Gastroesophageal sphincter (tissue), 4 donors: ENCODE results near the gene C19orf12. TPM values are rescaled to one million over a fixed set of nuclear protein-coding genes. Genes with fewer than 3 reads are reported as not detected.

Experiments used
- ATAC-seq: fragments of 150-250 bp; one replicate; pipeline ENCODE4 v1.9.1; 2016; ENCODE audit warnings: mild to moderate bottlenecking, moderate library complexity
- H3K27ac ChIP-seq, 4 donors: fragments of 200-600 bp; sonication (generic) in 3 of 4; 1 replicate in 3 of 4; 2 replicates in 1 of 4; pipeline ENCODE4 v1.5.1; 2016 to 2019
- H3K27me3 ChIP-seq: fragments of 200-600 bp; sonication (generic); one replicate; pipeline ENCODE4 v1.5.1; 2019
- H3K36me3 ChIP-seq, 2 donors: fragments of 200-600 bp; sonication (generic); one replicate each; pipeline ENCODE4 v1.5.1; 2019; ENCODE audit warnings: control low read depth in 1 of 2
- H3K4me1 ChIP-seq, 3 donors: fragments of 200-600 bp; sonication (generic); 1 replicate in 2 of 3; 2 replicates in 1 of 3; pipeline ENCODE4 v1.5.1; 2016 to 2019; ENCODE audit warnings: control low read depth in 2 of 3
- H3K4me3 ChIP-seq, 2 donors: fragments of 200-600 bp; sonication (generic); one replicate each; pipeline ENCODE4 v1.5.1; 2019; ENCODE audit warnings: mild to moderate bottlenecking in 1 of 2, moderate library complexity in 1 of 2
- H3K9me3 ChIP-seq, 3 donors: fragments of 200-600 bp; sonication (generic); one replicate each; pipeline ENCODE4 v1.5.1; 2017 to 2019; ENCODE audit warnings: control low read depth in 2 of 3
- CTCF ChIP-seq, 4 experiments: fragments of 200-600 bp in 2 of 4; fragments of 450-650 bp in 2 of 4; sonication (generic) in 1 of 4; IDR thresholded peaks; one replicate each; pipeline ENCODE4 v1.5.1; 2017 to 2019; ENCODE audit warnings: antibody characterized with exemption in 4 of 4, mild to moderate bottlenecking in 2 of 4, moderate library complexity in 2 of 4
- EP300 ChIP-seq: sonication (generic); formaldehyde crosslinking; IDR thresholded peaks from one replicate; pipeline ENCODE4 v1.6.1; 2017; ENCODE audit warnings: antibody characterized with exemption, mild to moderate bottlenecking
- POLR2A ChIP-seq, 2 donors: fragments of 450-650 bp; IDR thresholded peaks; one replicate each; pipeline ENCODE4 v1.6.1; 2017; ENCODE audit warnings: antibody characterized with exemption in 2 of 2, mild to moderate bottlenecking in 2 of 2, moderate library complexity in 1 of 2
- POLR2AphosphoS5 ChIP-seq: sonication (generic); formaldehyde crosslinking; IDR thresholded peaks from one replicate; pipeline ENCODE4 v1.6.1; 2017; ENCODE audit warnings: antibody characterized with exemption
- WGBS, 2 donors: methylation state at CpG; one replicate each; pipeline ENCODE4 v1.1.5; 2018; ENCODE audit warnings: low coverage in 1 of 2; 5-methylcytosine and 5-hydroxymethylcytosine counted together
- total RNA-seq, 4 donors: library from RNA; depleted of rRNA; stranded (reverse); fragments of >200 nt; gene quantifications; one replicate each; pipeline ENCODE4 v1.1.0, GENCODE V29; 2016

Gene C19orf12
- total RNA-seq, 4 donors from 2014 or later, result 37.6 to 62.1 (median 49.7) TPM

- no peak overlapping the region for H3K4me3 ChIP-seq
- peaks cover 0 to 8% (median 0%) of the 10 kb centered on the region in 3 donors for H3K4me1 ChIP-seq
- H3K36me3 ChIP-seq, result peaks cover 0 to 58% of the 10 kb centered on the region in 2 donors
- no CpG with 5 or more reads among the region's 30 CpGs for WGBS, 2 donors
- H3K27me3 ChIP-seq, result no peaks in the 10 kb centered on the region
- ATAC-seq, result no peak
- TF ChIP-seq EP300 (no peak), CTCF (IDR thresholded peaks at IDR 0.05) (no peak), POLR2AphosphoS5 (no peak), POLR2A (IDR thresholded peaks at IDR 0.05) (no peak)
- no peak overlapping the region for H3K27ac ChIP-seq
- no peaks in the 10 kb centered on the region for H3K9me3 ChIP-seq
These were observed 12.7 kb downstream of the C19orf12 start for GRCh38 chr19:29702161-29702962.

DNA sequence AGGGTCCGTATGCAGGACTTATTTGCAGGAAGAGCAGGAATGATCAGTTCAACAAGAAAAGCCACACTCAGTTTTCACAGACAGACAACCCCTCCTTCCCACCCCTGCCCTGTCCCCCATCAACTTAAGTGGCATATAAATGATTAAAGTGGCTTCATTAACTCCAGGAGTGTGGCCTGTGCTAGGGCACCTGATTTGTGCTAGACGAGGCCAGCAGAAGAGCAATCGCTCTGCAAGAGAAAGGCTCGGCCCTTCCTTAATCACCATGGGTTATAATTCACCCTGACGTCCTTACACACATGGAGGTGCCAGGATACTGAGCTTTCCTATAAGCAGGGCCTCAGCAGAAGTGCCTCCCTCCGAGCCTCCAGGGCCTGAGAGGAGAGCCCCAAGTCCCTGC is 14.6 kb downstream of the C19orf12 start:
- Histone ChIP-seq H3K4me1 (no peaks in the 10 kb centered on the region), H3K4me3 (no peak overlapping the region), H3K9me3 (no peaks in the 10 kb centered on the region), H3K27ac (no peak overlapping the region), H3K27me3 (no peaks in the 10 kb centered on the region), H3K36me3 (peaks cover 0 to 40% of the 10 kb centered on the region in 2 donors)
- TF ChIP-seq POLR2A (IDR thresholded peaks at IDR 0.05), result no peak
- TF ChIP-seq EP300, result no peak
- no peak for TF ChIP-seq CTCF (IDR thresholded peaks at IDR 0.05)
- TF ChIP-seq POLR2AphosphoS5, result no peak
- ATAC-seq, result no peak
- WGBS, 2 donors, result 53 to 80% methylated on average over 1 to 4 of the region's 6 CpGs

DNA sequence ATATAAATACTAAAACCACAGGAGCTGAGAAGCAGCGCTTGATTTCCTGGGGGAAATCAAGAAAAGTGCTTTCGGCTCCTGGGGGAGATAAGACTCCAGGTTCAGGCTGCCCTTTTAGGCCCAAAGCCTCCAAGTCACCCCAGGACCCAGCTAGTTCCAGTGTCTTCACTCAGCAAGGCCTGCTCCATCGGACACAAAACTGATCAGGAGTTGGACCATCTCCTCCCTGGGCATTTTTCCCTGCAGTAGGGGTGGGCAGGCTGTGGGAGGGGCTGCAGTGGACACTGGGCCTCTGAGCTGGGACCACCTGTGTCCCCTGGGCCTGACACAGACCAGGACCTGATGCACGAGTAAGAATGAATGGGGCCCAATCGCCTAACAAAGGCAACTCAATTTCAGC is 15.2 kb downstream of the C19orf12 start:
- Histone ChIP-seq H3K27ac (no peak overlapping the region), H3K27me3 (no peaks in the 10 kb centered on the region), H3K9me3 (no peaks in the 10 kb centered on the region), H3K4me3 (no peak overlapping the region), H3K4me1 (peaks cover 0 to 6% (median 0%) of the 10 kb centered on the region in 3 donors), H3K36me3 (peaks cover 0 to 33% of the 10 kb centered on the region in 2 donors)
- TF ChIP-seq EP300, result no peak
- TF ChIP-seq CTCF (IDR thresholded peaks at IDR 0.05), result no peak
- no peak for TF ChIP-seq POLR2A (IDR thresholded peaks at IDR 0.05)
- no peak for TF ChIP-seq POLR2AphosphoS5
- 80 to 87% methylated on average over 3 to 4 of the region's 5 CpGs for WGBS, 2 donors
- ATAC-seq, result no peak

GRCh38 chr19:29697523-29698261 is 17.4 kb downstream of the C19orf12 start:
- Histone ChIP-seq H3K4me1 (peaks cover 0 to 27% (median 0%) of the 10 kb centered on the region in 3 donors), H3K36me3 (peaks cover 0 to 12% of the 10 kb centered on the region in 2 donors), H3K27ac (no peak overlapping the region), H3K27me3 (no peaks in the 10 kb centered on the region), H3K9me3 (no peaks in the 10 kb centered on the region), H3K4me3 (no peak overlapping the region)
- no peak for TF ChIP-seq POLR2A (IDR thresholded peaks at IDR 0.05)
- TF ChIP-seq EP300, result no peak
- TF ChIP-seq CTCF (IDR thresholded peaks at IDR 0.05), result no peak
- no peak for TF ChIP-seq POLR2AphosphoS5
- ATAC-seq, result no peak
- 80 to 100% methylated on average over 1 to 2 of the region's 10 CpGs for WGBS, 2 donors
